SIG-M5 (cell line): ENCODE results near the gene NT5E.

Experiments
- DNase-seq: peaks from one replicate; lab custom pipeline; 2025; lab: John Stamatoyannopoulos, UW

Gene NT5E

GRCh38 chr6:85460154-85460920, 10.5 kb downstream of the NT5E start:
- no peak for DNase-seq

GRCh38 chr6:85460921-85461797, 11.3 kb downstream of the NT5E start:
- peak; percentile 36 for DNase-seq

GRCh38 chr6:85461798-85462170, 11.9 kb downstream of the NT5E start:
- DNase-seq: no peak

- DNase-seq: no peak
Measured at GRCh38 chr6:85462673-85463072, 12.8 kb downstream of the NT5E start.

GRCh38 chr6:85463621-85464259, 13.9 kb downstream of the NT5E start:
- DNase-seq: no peak

- no peak for DNase-seq
Measured at GRCh38 chr6:85464260-85464644, 14.4 kb downstream of the NT5E start.

- DNase-seq: no peak
Measured at GRCh38 chr6:85464722-85465150, 14.9 kb downstream of the NT5E start.

GRCh38 chr6:85465762-85466161, 15.9 kb downstream of the NT5E start:
- DNase-seq: no peak

GRCh38 chr6:85468326-85468725, 18.4 kb downstream of the NT5E start:
- no peak for DNase-seq

GRCh38 chr6:85469276-85470022, 19.6 kb downstream of the NT5E start:
- DNase-seq: no peak

GRCh38 chr6:85470023-85470410, 20.1 kb downstream of the NT5E start:
- DNase-seq: no peak

GRCh38 chr6:85472744-85473143, 22.9 kb downstream of the NT5E start:
- DNase-seq: no peak

GRCh38 chr6:85473748-85474147, 23.9 kb downstream of the NT5E start:
- DNase-seq: no peak

GRCh38 chr6:85476532-85476931, 26.6 kb downstream of the NT5E start:
- DNase-seq: no peak

- DNase-seq: no peak
Measured at GRCh38 chr6:85479208-85479607, 29.3 kb downstream of the NT5E start.

- no peak for DNase-seq
Measured at GRCh38 chr6:85482206-85482904, 32.5 kb downstream of the NT5E start.

GRCh38 chr6:85482905-85483700, 33.2 kb downstream of the NT5E start:
- DNase-seq: no peak

- no peak for DNase-seq
Measured at GRCh38 chr6:85483846-85484245, 34.0 kb downstream of the NT5E start.

- no peak for DNase-seq
Measured at GRCh38 chr6:85484948-85485347, 35.1 kb downstream of the NT5E start.

- no peak for DNase-seq
Measured at GRCh38 chr6:85490516-85491248, 40.8 kb downstream of the NT5E start.
